ENCODE measurements around the gene XPO6.
"Not testable (repeated sequence)": the region's sequence is repeated elsewhere in the genome, so short reads cannot be mapped to it uniquely, and the experiment has no call there.

The XPO6 gene

GRCh38 chr16:28118637-28119036 lies 93.1 kb downstream of the XPO6 start:
- Histone ChIP-seq H2AFZ (ENCODE audit: low read length) (no peak overlapping the region), H3K9me3 (ENCODE audit: insufficient read depth, low read depth, low read length) (no peaks in the 10 kb centered on the region), H3K4me3 (ENCODE audit: low read length, poor library complexity, severe bottlenecking) (no peak overlapping the region), H3K79me2 (ENCODE audit: insufficient read depth, low read length) (no peaks in the 10 kb centered on the region), H3F3A (ENCODE audit: low read depth) (no peaks in the 10 kb centered on the region), H3K36me3 (ENCODE audit: insufficient read depth, low read length) (peaks cover 88% of the 10 kb centered on the region), H3K4me2 (ENCODE audit: low read depth, low read length, poor library complexity, severe bottlenecking) (no peak overlapping the region), H3K9me2 (replicated peaks; ENCODE audit: low read depth, low read length) (no peaks in the 10 kb centered on the region), H4K20me1 (ENCODE audit: insufficient read depth, low read length, poor library complexity, severe bottlenecking) (no peaks in the 10 kb centered on the region), H3K27me3 (ENCODE audit: insufficient read depth, low read length, poor library complexity, severe bottlenecking) (no peaks in the 10 kb centered on the region), H3K4me1 (ENCODE audit: insufficient read depth, low read length, poor library complexity, severe bottlenecking) (no peaks in the 10 kb centered on the region), H3K9ac (ENCODE audit: low read depth, low read length, poor library complexity, severe bottlenecking) (no peak overlapping the region)
- TF ChIP-seq CTCF (conservative IDR thresholded peaks at IDR 0.05; ENCODE audit: low read length) (no peak), EZH2phosphoT487 (IDR thresholded peaks at IDR 0.05; ENCODE audit: borderline replicate concordance) (no peak)

- H3K79me2 ChIP-seq (ENCODE audit: insufficient read depth, low read length): no peaks in the 10 kb centered on the region
- peaks cover 88% of the 10 kb centered on the region for H3K36me3 ChIP-seq (ENCODE audit: insufficient read depth, low read length)
- H3F3A ChIP-seq (ENCODE audit: low read depth): no peaks in the 10 kb centered on the region
- no peak overlapping the region for H3K9ac ChIP-seq (ENCODE audit: low read depth, low read length, poor library complexity, severe bottlenecking)
- TF ChIP-seq EZH2phosphoT487 (IDR thresholded peaks at IDR 0.05; ENCODE audit: borderline replicate concordance) (no peak), CTCF (conservative IDR thresholded peaks at IDR 0.05; ENCODE audit: low read length) (no peak)
- H3K4me1 ChIP-seq (ENCODE audit: insufficient read depth, low read length, poor library complexity, severe bottlenecking): no peaks in the 10 kb centered on the region
- no peaks in the 10 kb centered on the region for H3K27me3 ChIP-seq (ENCODE audit: insufficient read depth, low read length, poor library complexity, severe bottlenecking)
- no peak overlapping the region for H2AFZ ChIP-seq (ENCODE audit: low read length)
- H3K4me2 ChIP-seq (ENCODE audit: low read depth, low read length, poor library complexity, severe bottlenecking): no peak overlapping the region
- H3K9me2 ChIP-seq (replicated peaks; ENCODE audit: low read depth, low read length): no peaks in the 10 kb centered on the region
- H3K4me3 ChIP-seq (ENCODE audit: low read length, poor library complexity, severe bottlenecking): no peak overlapping the region
- H3K9me3 ChIP-seq (ENCODE audit: insufficient read depth, low read depth, low read length): no peaks in the 10 kb centered on the region
- no peaks in the 10 kb centered on the region for H4K20me1 ChIP-seq (ENCODE audit: insufficient read depth, low read length, poor library complexity, severe bottlenecking)
Measured at GRCh38 chr16:28117168-28117565, 94.6 kb downstream of the XPO6 start.

GRCh38 chr16:28115866-28116265 lies 95.9 kb downstream of the XPO6 start:
- H2AFZ ChIP-seq (ENCODE audit: low read length); H3F3A ChIP-seq (ENCODE audit: low read depth); H3K79me2 ChIP-seq (ENCODE audit: insufficient read depth, low read length); H4K20me1 ChIP-seq (ENCODE audit: insufficient read depth, low read length, poor library complexity, severe bottlenecking); H3K27me3 ChIP-seq (ENCODE audit: insufficient read depth, low read length, poor library complexity, severe bottlenecking); H3K4me2 ChIP-seq (ENCODE audit: low read depth, low read length, poor library complexity, severe bottlenecking); H3K9me3 ChIP-seq (ENCODE audit: insufficient read depth, low read depth, low read length); H3K4me1 ChIP-seq (ENCODE audit: insufficient read depth, low read length, poor library complexity, severe bottlenecking); H3K9ac ChIP-seq (ENCODE audit: low read depth, low read length, poor library complexity, severe bottlenecking); H3K9me2 ChIP-seq (replicated peaks; ENCODE audit: low read depth, low read length); H3K4me3 ChIP-seq (ENCODE audit: low read length, poor library complexity, severe bottlenecking): not testable (repeated sequence)
- peaks cover 87% of the 10 kb centered on the region for H3K36me3 ChIP-seq (ENCODE audit: insufficient read depth, low read length)

- Histone ChIP-seq H3K9me2 (replicated peaks; ENCODE audit: low read depth, low read length) (no peaks in the 10 kb centered on the region), H3K4me1 (ENCODE audit: insufficient read depth, low read length, poor library complexity, severe bottlenecking) (no peaks in the 10 kb centered on the region), H3K9me3 (ENCODE audit: insufficient read depth, low read depth, low read length) (no peaks in the 10 kb centered on the region), H3K79me2 (ENCODE audit: insufficient read depth, low read length) (no peaks in the 10 kb centered on the region), H3K4me3 (ENCODE audit: low read length, poor library complexity, severe bottlenecking) (no peak overlapping the region), H3K4me2 (ENCODE audit: low read depth, low read length, poor library complexity, severe bottlenecking) (no peak overlapping the region), H2AFZ (ENCODE audit: low read length) (no peak overlapping the region), H3K27me3 (ENCODE audit: insufficient read depth, low read length, poor library complexity, severe bottlenecking) (no peaks in the 10 kb centered on the region), H3F3A (ENCODE audit: low read depth) (no peaks in the 10 kb centered on the region), H3K9ac (ENCODE audit: low read depth, low read length, poor library complexity, severe bottlenecking) (no peak overlapping the region), H3K36me3 (ENCODE audit: insufficient read depth, low read length) (peaks cover 89% of the 10 kb centered on the region), H4K20me1 (ENCODE audit: insufficient read depth, low read length, poor library complexity, severe bottlenecking) (no peaks in the 10 kb centered on the region)
- TF ChIP-seq EZH2phosphoT487 (IDR thresholded peaks at IDR 0.05; ENCODE audit: borderline replicate concordance): no peak
- no peak for TF ChIP-seq CTCF (conservative IDR thresholded peaks at IDR 0.05; ENCODE audit: low read length)
Measured at GRCh38 chr16:28112908-28113307, 98.9 kb downstream of the XPO6 start.
